Lung microvascular endothelial cell (primary cell): ENCODE measurements around the gene RHBDF1. TPM values are rescaled to one million over a fixed set of nuclear protein-coding genes. Genes with fewer than 3 reads are reported as not detected.
"Not testable (repeated sequence)": the region's sequence is repeated elsewhere in the genome, so short reads cannot be mapped to it uniquely, and the experiment has no call there.

ENCODE experiments used
- DNase-seq, 2 donors: peaks; one replicate each; pipeline versions ENCODE4 v3.0.0 to v3.0.0-alpha.2; 2010; ENCODE audit warnings: low read depth in 2 of 2
- total RNA-seq: library from RNA; depleted of rRNA; stranded (reverse); fragments of >200 nt; gene quantifications from 2 replicates; pipeline ENCODE4 v1.2.1, GENCODE V29; 2014

RHBDF1 gene
- total RNA-seq, 1 donor from 2014 or later: 24.8 TPM

- no peak for DNase-seq
These were observed 34.9 kb downstream of the RHBDF1 start for GRCh38 chr16:37511-37910.

GRCh38 chr16:36336-36984 lies 36.0 kb downstream of the RHBDF1 start:
- no peak for DNase-seq

GRCh38 chr16:35678-36305 lies 36.6 kb downstream of the RHBDF1 start:
- DNase-seq: no peak

- no peak for DNase-seq
These were observed 37.3 kb downstream of the RHBDF1 start for GRCh38 chr16:35011-35677.

GRCh38 chr16:34648-34987 lies 37.8 kb downstream of the RHBDF1 start:
- no peak for DNase-seq

GRCh38 chr16:33877-34647 lies 38.4 kb downstream of the RHBDF1 start:
- no peak for DNase-seq

- DNase-seq: not testable (repeated sequence)
These were observed 39.1 kb downstream of the RHBDF1 start for GRCh38 chr16:33154-33876.

GRCh38 chr16:30627-31026 lies 41.8 kb downstream of the RHBDF1 start:
- DNase-seq: not testable (repeated sequence)

- DNase-seq: not testable (repeated sequence)
These were observed 46.5 kb downstream of the RHBDF1 start for GRCh38 chr16:25926-26348.

- not testable (repeated sequence) for DNase-seq
These were observed 48.3 kb downstream of the RHBDF1 start for GRCh38 chr16:24151-24550.

- not testable (repeated sequence) for DNase-seq
These were observed 51.5 kb downstream of the RHBDF1 start for GRCh38 chr16:20886-21285.

GRCh38 chr16:17062-17765 lies 55.2 kb downstream of the RHBDF1 start:
- DNase-seq: not testable (repeated sequence)

- not testable (repeated sequence) for DNase-seq
These were observed 61.7 kb downstream of the RHBDF1 start for GRCh38 chr16:10772-11171.

- peak in 1 of 2 donors; percentile 10 for DNase-seq
These were observed 62.3 kb downstream of the RHBDF1 start for GRCh38 chr16:9903-10665.

Other genes with a start within 250 kb of the RHBDF1 start
- 4.6 and 5.2 TPM in 2 replicates for gene POLR3K, start 19.0 kb downstream of the RHBDF1 start, total RNA-seq
- 14.1 and 25.7 TPM in 2 replicates for gene SNRNP25, start 18.8 kb downstream of the RHBDF1 start, total RNA-seq
- gene MPG, start 5.6 kb upstream of the RHBDF1 start, total RNA-seq: 186 and 202 TPM in 2 replicates
- 2.4 and 3.6 TPM in 2 replicates for gene NPRL3, start 66.0 kb upstream of the RHBDF1 start, total RNA-seq
- not detected in 2 replicates for gene HBZ, start 80.0 kb upstream of the RHBDF1 start, total RNA-seq
- not detected in 2 replicates for gene HBM, start 93.3 kb upstream of the RHBDF1 start, total RNA-seq
- not detected in 2 replicates for gene HBA2, start 100.2 kb upstream of the RHBDF1 start, total RNA-seq
- not detected in 2 replicates for gene HBA1, start 104.0 kb upstream of the RHBDF1 start, total RNA-seq
- gene HBQ1, start 107.8 kb upstream of the RHBDF1 start, total RNA-seq: 0.65 TPM in 1 of 2 replicates, not detected in the other
- gene LUC7L, start 156.8 kb upstream of the RHBDF1 start, total RNA-seq: 19.6 and 28.2 TPM in 2 replicates
- 38.6 and 41.5 TPM in 2 replicates for gene FAM234A, start 162.2 kb upstream of the RHBDF1 start, total RNA-seq
- gene RGS11, start 203.3 kb upstream of the RHBDF1 start, total RNA-seq: 0.20 and 0.44 TPM in 2 replicates
- under 0.01 and 0.22 TPM in 2 replicates for gene ARHGDIG, start 208.0 kb upstream of the RHBDF1 start, total RNA-seq
- gene PDIA2, start 210.5 kb upstream of the RHBDF1 start, total RNA-seq: not detected in 2 replicates